K562 (cell line): ENCODE measurements around the gene ETV4. TPM values are rescaled to one million over a fixed set of nuclear protein-coding genes. Genes with fewer than 3 reads are reported as not detected.

ENCODE experiments used
- ATAC-seq: fragments of 200-7000 bp; cut with Tn5 transposase; 3 replicates; pipeline ENCODE4 v1.9.1; 2020; ENCODE audit warnings: moderate library complexity
- BruUV-seq: library from RNA; stranded (reverse); fragments of 400-500 nt; replicated peaks from 2 replicates; lab custom pipeline; 2021; lab: Mats Ljungman, UMichigan
- CTCF ChIA-PET: fragments of 300-600 bp; formaldehyde crosslinking; extraction: SDS; loops from one replicate; lab custom pipeline; 2021; ENCODE audit warnings: low intra/inter-chr PET ratio; lab: Yijun Ruan, JAX
- POLR2A ChIA-PET: fragments of 300-600, 350-650 bp; sonication (Branson Sonifier 250); formaldehyde crosslinking; extraction: SDS; loops from one replicate; lab custom pipeline; 2021; ENCODE audit warnings: antibody characterized with exemption, inconsistent platforms; lab: Yijun Ruan, JAX
- DNase-seq, 4 experiments: peaks; one replicate each; pipeline versions ENCODE4 v3.0.0 to v3.0.0-alpha.2; 2011 to 2018; ENCODE audit warnings: low spot score in 3 of 4, mixed read lengths in 3 of 4; ENCODE audit errors: extremely low read depth in 1 of 4
- FAIRE-seq: peaks from 2 replicates; lab custom pipeline; 2011; peaks lifted over from hg19 to GRCh38; lab: Jason Lieb, UNC
- H2AFZ ChIP-seq: 2 replicates; pipeline ENCODE4 v1.6.0; 2011; ENCODE audit warnings: low read depth, low read length, control low read depth, inconsistent platforms
- H3K27ac ChIP-seq: fragments of 200-600 bp; 3 replicates; pipeline ENCODE4 v1.8.0; 2011; ENCODE audit warnings: low read depth, mild to moderate bottlenecking, control low read depth, inconsistent platforms, low read length, moderate library complexity, mixed read lengths; ENCODE audit errors: extremely low read depth
- H3K27me3 ChIP-seq, 2 experiments: fragments of 300-600 bp in 1 of 2; 2 replicates in 1 of 2; 3 replicates in 1 of 2; pipeline versions ENCODE4 v1.6.0 to v1.8.0; 2011; ENCODE audit warnings: inconsistent platforms in 2 of 2, low read length in 2 of 2, mild to moderate bottlenecking in 1 of 2, mixed read lengths in 1 of 2, moderate library complexity in 1 of 2; ENCODE audit not compliant: control insufficient read depth in 2 of 2, insufficient read depth in 2 of 2
- H3K36me3 ChIP-seq: fragments of 300-600 bp; 3 replicates; pipeline ENCODE4 v1.8.0; 2011; ENCODE audit warnings: mild to moderate bottlenecking, low read length, inconsistent platforms; ENCODE audit not compliant: control insufficient read depth, insufficient read depth
- H3K4me1 ChIP-seq, 2 experiments: fragments of 200-600 bp in 1 of 2; replicated peaks in 1 of 2; 2 replicates in 1 of 2; 3 replicates in 1 of 2; pipeline versions ENCODE4 v1.5.1 to v1.8.0; 2011; ENCODE audit warnings: inconsistent platforms in 2 of 2, low read length in 2 of 2, mild to moderate bottlenecking in 1 of 2, mixed read lengths in 1 of 2, moderate library complexity in 1 of 2; ENCODE audit not compliant: control insufficient read depth in 2 of 2, insufficient read depth in 2 of 2
- H3K4me2 ChIP-seq: 2 replicates; pipeline ENCODE4 v1.6.1; 2011; ENCODE audit warnings: low read length, control low read depth, inconsistent platforms, mixed read lengths; ENCODE audit not compliant: insufficient read depth
- H3K4me3 ChIP-seq: fragments of 200-600 bp; sonication (generic), shearing (Covaris generic); 2 replicates; pipeline ENCODE4 v1.5.1; 2016; ENCODE audit warnings: control low read depth, inconsistent platforms
- H3K79me2 ChIP-seq: fragments of 200-600 bp; 3 replicates; pipeline ENCODE4 v1.8.0; 2011; ENCODE audit warnings: low read length, inconsistent platforms; ENCODE audit not compliant: control insufficient read depth, insufficient read depth
- H3K9ac ChIP-seq, 2 experiments: 2 replicates each; pipeline versions ENCODE4 v1.6.0 to v1.6.1; 2011; ENCODE audit warnings: low read depth in 2 of 2, low read length in 2 of 2, control low read depth in 1 of 2, inconsistent platforms in 1 of 2, mild to moderate bottlenecking in 1 of 2, mixed read lengths in 1 of 2; ENCODE audit not compliant: insufficient read depth in 1 of 2
- H3K9me1 ChIP-seq: one replicate; pipeline ENCODE4 v1.6.0; 2011; ENCODE audit warnings: inconsistent platforms, mild to moderate bottlenecking, low read length, moderate library complexity; ENCODE audit not compliant: control insufficient read depth, insufficient read depth
- H3K9me3 ChIP-seq: replicated peaks from 2 replicates; pipeline ENCODE4 v1.5.1; 2011; ENCODE audit warnings: low read depth, low read length, inconsistent platforms; ENCODE audit not compliant: control insufficient read depth, insufficient read depth
- H4K20me1 ChIP-seq: replicated peaks from 2 replicates; pipeline ENCODE4 v1.6.1; 2011; ENCODE audit warnings: low read length, inconsistent platforms, mixed read lengths; ENCODE audit not compliant: control insufficient read depth, insufficient read depth
- CHD1 ChIP-seq: fragments of 200-600 bp; sonication (generic); IDR thresholded peaks from one replicate; pipeline ENCODE4 v1.6.1; 2012; ENCODE audit warnings: mild to moderate bottlenecking, moderate library complexity, low read length, inconsistent platforms
- CTCF ChIP-seq, 3 experiments: IDR thresholded peaks in 2 of 3; conservative IDR thresholded peaks in 1 of 3; 2 replicates each; pipeline ENCODE4 v1.5.1; 2011 to 2012; ENCODE audit warnings: low read length in 3 of 3, mild to moderate bottlenecking in 3 of 3, control low read depth in 2 of 3, improper control_type of control experiment in 1 of 3, inconsistent platforms in 1 of 3, low read depth in 1 of 3, mixed read lengths in 1 of 3, moderate library complexity in 1 of 3; ENCODE audit not compliant: insufficient read depth in 2 of 3
- RAD21 ChIP-seq, 2 experiments: fragments of 250-450 bp in 1 of 2; fragments of 450-650 bp in 1 of 2; sonication (Bioruptor Pico) in 1 of 2; formaldehyde crosslinking in 1 of 2; IDR thresholded peaks in 1 of 2; conservative IDR thresholded peaks in 1 of 2; 2 replicates each; pipeline versions ENCODE4 v1.4.0 to v1.8.0; 2020 to 2022; ENCODE audit warnings: mild to moderate bottlenecking in 2 of 2, moderate library complexity in 1 of 2
- RBFOX2 ChIP-seq: fragments of 200-400 bp; formaldehyde crosslinking; IDR thresholded peaks from 2 replicates; pipeline ENCODE4 v1.6.1; 2017; ENCODE audit warnings: low read depth, mild to moderate bottlenecking, low read length, moderate library complexity
- SPI1 ChIP-seq: IDR thresholded peaks from 2 replicates; pipeline ENCODE4 v1.6.1; 2011; ENCODE audit warnings: low read depth, low read length, control low read depth, borderline replicate concordance
- YY1 ChIP-seq, 3 experiments: IDR thresholded peaks; 2 replicates each; pipeline ENCODE4 v1.6.1; 2011; ENCODE audit warnings: low read length in 2 of 3, mild to moderate bottlenecking in 2 of 3, moderate library complexity in 2 of 3, borderline replicate concordance in 1 of 3, control low read depth in 1 of 3, low read depth in 1 of 3; ENCODE audit not compliant: insufficient read depth in 3 of 3, insufficient replicate concordance in 2 of 3, control insufficient read depth in 1 of 3, insufficient read length in 1 of 3; ENCODE audit errors: extremely low read depth in 1 of 3
- ZBTB17 ChIP-seq: fragments of 450-650 bp; formaldehyde crosslinking; IDR thresholded peaks from 2 replicates; pipeline ENCODE4 v1.4.0; 2020; ENCODE audit warnings: mild to moderate bottlenecking
- ZBTB7A ChIP-seq: IDR thresholded peaks from 2 replicates; pipeline ENCODE4 v1.6.1; 2011; ENCODE audit warnings: low read depth, mild to moderate bottlenecking, low read length, moderate library complexity, borderline replicate concordance; ENCODE audit not compliant: control insufficient read depth
- ZNF174 ChIP-seq: fragments of 250-450 bp; sonication (Bioruptor Pico); IDR thresholded peaks from 2 replicates; pipeline ENCODE4 v1.4.0; 2020; ENCODE audit warnings: mild to moderate bottlenecking
- WGBS: fragments of 100-300 bp; shearing (Covaris generic); methylation state at CpG from one replicate; pipeline ENCODE4 v1.1.6; 2016; ENCODE audit warnings: low coverage, mixed read lengths; ENCODE audit not compliant: insufficient coverage; ENCODE audit errors: missing lambda C conversion rate; 5-methylcytosine and 5-hydroxymethylcytosine counted together
- in situ Hi-C: fragments of 300-500 bp; cut with MboI; formaldehyde crosslinking; loops from 4 replicates; pipeline ENCODE4 v1.15.0; 2018; ENCODE audit warnings: inconsistent platforms, mixed read lengths
- intact Hi-C: fragments of 100-400 bp; cut with micrococcal nuclease; formaldehyde crosslinking; loops from 2 replicates; pipeline ENCODE4 v1.14.2; 2022
- polyA plus RNA-seq, 8 experiments: library from polyadenylated mRNA; depleted of rRNA in 4 of 8; stranded (reverse) in 5 of 8; unstranded in 3 of 8; fragments of >200 nt; fragmentation: Nextera tagmentation in 2 of 8; fragmentation: Illumina TruSeq in 1 of 8; extraction: Ambion mirVana in 2 of 8; extraction: Trizol in 1 of 8; gene quantifications; 2 replicates each; pipeline versions ENCODE4 v1.2.1 to v1.2.3, GENCODE V29; 2011 to 2014; ENCODE audit warnings: inconsistent platforms in 1 of 8, missing spikeins in 1 of 8
- total RNA-seq, 7 experiments: library from RNA; depleted of rRNA in 6 of 7; stranded (reverse); fragments of >200 nt in 6 of 7; fragmentation: Illumina TruSeq in 2 of 7; extraction: Trizol in 2 of 7; gene quantifications; 2 replicates each; pipeline versions ENCODE4 v1.2.1 to v1.2.3, GENCODE V29; 2011 to 2021; ENCODE audit warnings: low replicate concordance in 1 of 7
- TF ChIP-seq, protein P1 (sequence below), 2 experiments: IDR thresholded peaks in 1 of 2; conservative IDR thresholded peaks in 1 of 2; 2 replicates each; pipeline ENCODE4 v1.6.1; 2016; ENCODE audit warnings: low read depth in 2 of 2, mild to moderate bottlenecking in 1 of 2, missing compliant biosample characterization in 1 of 2, missing genetic modification characterization in 1 of 2, moderate library complexity in 1 of 2

Gene ETV4
- total and polyA plus RNA-seq, 9 of the 15 experiments (the other 6 are each of a cell fraction or from before 2014, with no cell fraction given): 5.5 to 66.3 (median 28.2) TPM

- Histone ChIP-seq H2AFZ (peak overlapping the region; percentile 54), H3K79me2 (peaks cover 36% of the 10 kb centered on the region), H3K27me3 (no peaks in the 10 kb centered on the region), H4K20me1 (no peaks in the 10 kb centered on the region), H3K4me3 (peak overlapping the region; percentile 73), H3K9ac (peak overlapping the region; percentile 73 to 92; a peak in 3 of 4 replicates), H3K4me2 (peak overlapping the region; percentile 82), H3K36me3 (peaks cover 11% of the 10 kb centered on the region; the same call in 1 of the 3 replicates), H3K9me3 (no peaks in the 10 kb centered on the region), H3K9me1 (no peaks in the 10 kb centered on the region), H3K4me1 (peaks cover 21 to 30% of the 10 kb centered on the region in 2 experiments), H3K27ac (peak overlapping the region; percentile 64; the same call in 2 of the 3 replicates)
- BruUV-seq: TSS peak; percentile 49
- FAIRE-seq (peak; percentile 46), DNase-seq (peak; percentile 34 to 46 (median 42)), ATAC-seq (no peak)
- ChIA-PET CTCF (interaction anchor here (0.6 kb wide), 1 partner anchor 65 kb away, joined by 3 read pairs; no protein-coding TSS in a partner anchor), POLR2A (interaction anchor here (0.5 to 1.5 kb wide), 5 partner anchors 9 to 189 kb away, joined by 3 to 8 read pairs (median 3); no protein-coding TSS in a partner anchor)
- in situ Hi-C loops: no loop called here
- 30% methylated on average over 7 of the region's 7 CpGs for WGBS
- TF ChIP-seq RBFOX2: 0 out of 2 replicates have a peak, but pooled peaks have one; percentile 33
- peak; percentile 72; the same call in 1 of the 2 replicates for TF ChIP-seq SPI1
- TF ChIP-seq CTCF (IDR thresholded peaks at IDR 0.05 in 2 of 3, conservative IDR thresholded peaks at IDR 0.05 in 1 of 3; ENCODE audit: insufficient read depth in 2 of 3, low read depth in 1 of 3, low read length in 3 of 3): peak; percentile 39 to 51 (median 40); a peak in 5 of 6 replicates
- TF ChIP-seq, protein P1, sequence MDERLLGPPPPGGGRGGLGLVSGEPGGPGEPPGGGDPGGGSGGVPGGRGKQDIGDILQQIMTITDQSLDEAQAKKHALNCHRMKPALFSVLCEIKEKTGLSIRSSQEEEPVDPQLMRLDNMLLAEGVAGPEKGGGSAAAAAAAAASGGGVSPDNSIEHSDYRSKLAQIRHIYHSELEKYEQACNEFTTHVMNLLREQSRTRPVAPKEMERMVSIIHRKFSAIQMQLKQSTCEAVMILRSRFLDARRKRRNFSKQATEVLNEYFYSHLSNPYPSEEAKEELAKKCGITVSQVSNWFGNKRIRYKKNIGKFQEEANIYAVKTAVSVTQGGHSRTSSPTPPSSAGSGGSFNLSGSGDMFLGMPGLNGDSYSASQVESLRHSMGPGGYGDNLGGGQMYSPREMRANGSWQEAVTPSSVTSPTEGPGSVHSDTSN (CRISPR knock-in tag; IDR thresholded peaks at IDR 0.05; ENCODE audit: low read depth): no peak
- TF ChIP-seq, protein P1 (tag; conservative IDR thresholded peaks at IDR 0.05; ENCODE audit: low read depth): 0 out of 2 replicates have a peak, but pooled peaks have one; percentile 7
- no peak for TF ChIP-seq CHD1
- TF ChIP-seq ZNF174 (CRISPR knock-in tag): no peak
- TF ChIP-seq RAD21 (CRISPR knock-in tag; conservative IDR thresholded peaks at IDR 0.05 in 1 of 2, IDR thresholded peaks at IDR 0.05 in 1 of 2): 0 out of 4 replicates have a peak, but pooled peaks of 1 of the 2 experiments have one; percentile 13
- peak in 2 of 3 experiments; percentile 22 to 78 for TF ChIP-seq YY1 (IDR thresholded peaks at IDR 0.05; ENCODE audit: borderline replicate concordance in 1 of 3, control insufficient read depth in 1 of 3, extremely low read depth in 1 of 3, insufficient read depth in 3 of 3, insufficient read length in 1 of 3, insufficient replicate concordance in 2 of 3, low read depth in 1 of 3, low read length in 2 of 3)
- no peak for TF ChIP-seq ZBTB17 (CRISPR knock-in tag)
- peak; percentile 29; the same call in 1 of the 2 replicates for TF ChIP-seq ZBTB7A
- intact Hi-C loops: no loop called here
Measured at GRCh38 chr17:43543771-43544575, 2.2 kb downstream of the ETV4 start.
